Prostate gland (tissue), 2 donors: ENCODE measurements around the gene PRLHR. TPM values are rescaled to one million over a fixed set of nuclear protein-coding genes. Genes with fewer than 3 reads are reported as not detected.

ENCODE experiments used
- DNase-seq: peaks from one replicate; pipeline ENCODE4 v3.0.0-alpha.2; 2019; ENCODE audit warnings: low spot score
- H3K27ac ChIP-seq, 2 donors: fragments of 200-600 bp; sonication (generic); 2 replicates each; pipeline ENCODE4 v1.5.1; 2017 to 2019
- H3K27me3 ChIP-seq: fragments of 200-600 bp; sonication (generic); replicated peaks from 2 replicates; pipeline ENCODE4 v1.5.1; 2019; ENCODE audit not compliant: insufficient read depth
- H3K36me3 ChIP-seq, 2 donors: fragments of 200-600 bp; sonication (generic); 1 replicate in 1 of 2; 2 replicates in 1 of 2; pipeline versions ENCODE4 v1.5.1 to v1.8.1; 2017 to 2019
- H3K4me1 ChIP-seq: fragments of 200-600 bp; sonication (generic); replicated peaks from 2 replicates; pipeline ENCODE4 v1.5.1; 2019
- H3K4me3 ChIP-seq, 2 donors: fragments of 200-600 bp; sonication (generic); 2 replicates each; pipeline ENCODE4 v1.5.1; 2017 to 2019
- H3K9me3 ChIP-seq: fragments of 200-600 bp; sonication (generic); 2 replicates; pipeline ENCODE4 v1.5.1; 2017
- CTCF ChIP-seq, 4 experiments: fragments of 200-600 bp in 2 of 4; fragments of 450-650 bp in 2 of 4; sonication (generic) in 2 of 4; IDR thresholded peaks; 1 replicate in 3 of 4; 2 replicates in 1 of 4; pipeline ENCODE4 v1.5.1; 2016 to 2019; ENCODE audit warnings: antibody characterized with exemption in 4 of 4, mild to moderate bottlenecking in 2 of 4, moderate library complexity in 2 of 4
- POLR2A ChIP-seq: fragments of 450-650 bp; IDR thresholded peaks from one replicate; pipeline ENCODE4 v1.6.1; 2016; ENCODE audit warnings: antibody characterized with exemption, mild to moderate bottlenecking
- POLR2AphosphoS5 ChIP-seq: sonication (generic); formaldehyde crosslinking; IDR thresholded peaks from one replicate; pipeline ENCODE4 v1.6.1; 2017; ENCODE audit warnings: antibody characterized with exemption
- WGBS: methylation state at CpG from one replicate; pipeline ENCODE4 v1.1.5; 2018; 5-methylcytosine and 5-hydroxymethylcytosine counted together
- intact Hi-C: fragments of 100-400 bp; cut with DNase I; formaldehyde crosslinking; loops from one replicate; pipeline ENCODE4 v1.14.2; 2022
- total RNA-seq, 2 donors: library from RNA; depleted of rRNA; stranded (reverse); fragments of >200 nt; gene quantifications; one replicate each; pipeline ENCODE4 v1.1.0, GENCODE V29; 2016

Gene PRLHR
- total RNA-seq, 2 donors from 2014 or later = not detected

GRCh38 chr10:118562851-118563250 is 32.6 kb downstream of the PRLHR start:
- H3K36me3 ChIP-seq = no peaks in the 10 kb centered on the region
- DNase-seq = no peak
- no peak overlapping the region for H3K27ac ChIP-seq
- H3K4me3 ChIP-seq = no peak overlapping the region
- H3K27me3 ChIP-seq = no peaks in the 10 kb centered on the region
- no peaks in the 10 kb centered on the region for H3K9me3 ChIP-seq
- TF ChIP-seq POLR2A (no peak), CTCF (IDR thresholded peaks at IDR 0.05) (no peak), POLR2AphosphoS5 (no peak)
- 91% methylated on average over 1 of the region's 1 CpG for WGBS
- intact Hi-C loops = no loop called here
- no peaks in the 10 kb centered on the region for H3K4me1 ChIP-seq

- no peak for DNase-seq
- no peak overlapping the region for H3K4me3 ChIP-seq
- intact Hi-C loops = no loop called here
- no peaks in the 10 kb centered on the region for H3K9me3 ChIP-seq
- no peaks in the 10 kb centered on the region for H3K4me1 ChIP-seq
- no peaks in the 10 kb centered on the region for H3K27me3 ChIP-seq
- WGBS = 47% methylated on average over 4 of the region's 4 CpGs
- TF ChIP-seq CTCF (IDR thresholded peaks at IDR 0.05) (no peak), POLR2AphosphoS5 (no peak), POLR2A (no peak)
- no peaks in the 10 kb centered on the region for H3K36me3 ChIP-seq
- no peak overlapping the region for H3K27ac ChIP-seq
Measured at GRCh38 chr10:118557946-118558345, 37.5 kb downstream of the PRLHR start.

GRCh38 chr10:118551535-118552100 is 43.8 kb downstream of the PRLHR start:
- Histone ChIP-seq H3K4me1 (no peaks in the 10 kb centered on the region), H3K4me3 (no peak overlapping the region), H3K27ac (no peak overlapping the region), H3K9me3 (no peaks in the 10 kb centered on the region), H3K27me3 (no peaks in the 10 kb centered on the region), H3K36me3 (no peaks in the 10 kb centered on the region)
- no peak for DNase-seq
- WGBS = 64% methylated on average over 10 of the region's 10 CpGs
- TF ChIP-seq POLR2A = no peak
- no peak for TF ChIP-seq CTCF (IDR thresholded peaks at IDR 0.05)
- no peak for TF ChIP-seq POLR2AphosphoS5
- intact Hi-C loops = no loop called here

GRCh38 chr10:118547282-118547681 is 48.2 kb downstream of the PRLHR start:
- Histone ChIP-seq H3K36me3 (no peaks in the 10 kb centered on the region), H3K27me3 (no peaks in the 10 kb centered on the region), H3K4me1 (no peaks in the 10 kb centered on the region), H3K4me3 (no peak overlapping the region), H3K27ac (no peak overlapping the region), H3K9me3 (no peaks in the 10 kb centered on the region)
- 86% methylated on average over 5 of the region's 5 CpGs for WGBS
- no peak for DNase-seq
- TF ChIP-seq CTCF (IDR thresholded peaks at IDR 0.05) = no peak
- TF ChIP-seq POLR2A = no peak
- no peak for TF ChIP-seq POLR2AphosphoS5
- intact Hi-C loops = no loop called here

GRCh38 chr10:118546479-118546878 is 49.0 kb downstream of the PRLHR start:
- DNase-seq = no peak
- H3K27me3 ChIP-seq = no peaks in the 10 kb centered on the region
- WGBS = 92% methylated on average over 2 of the region's 2 CpGs
- TF ChIP-seq POLR2A = no peak
- no peak for TF ChIP-seq CTCF (IDR thresholded peaks at IDR 0.05)
- TF ChIP-seq POLR2AphosphoS5 = no peak
- intact Hi-C loops = no loop called here
- no peak overlapping the region for H3K4me3 ChIP-seq
- H3K4me1 ChIP-seq = no peaks in the 10 kb centered on the region
- no peaks in the 10 kb centered on the region for H3K36me3 ChIP-seq
- no peak overlapping the region for H3K27ac ChIP-seq
- no peaks in the 10 kb centered on the region for H3K9me3 ChIP-seq
